HepG2 (cell line): ENCODE results near the gene CLDN7.

Experiments used
- EP300 ChIP-seq, 3 experiments: sonication (generic) in 1 of 3; formaldehyde crosslinking in 1 of 3; IDR thresholded peaks; 2 replicates each; pipeline versions ENCODE4 v1.5.1 to v1.6.1; 2011 to 2020; ENCODE audit warnings: low read depth in 2 of 3, low read length in 2 of 3, borderline replicate concordance in 1 of 3, improper control_type of control experiment in 1 of 3, mild to moderate bottlenecking in 1 of 3, missing genetic modification reagents in 1 of 3, moderate library complexity in 1 of 3
- PRMT3 ChIP-seq: sonication (generic); formaldehyde crosslinking; IDR thresholded peaks from 2 replicates; pipeline ENCODE4 v1.8.1; 2022; ENCODE audit warnings: low read depth, mild to moderate bottlenecking, moderate library complexity, missing genetic modification reagents, borderline replicate concordance
- ZNF12 ChIP-seq: sonication (generic); formaldehyde crosslinking; IDR thresholded peaks from 2 replicates; pipeline ENCODE4 v1.5.0; 2020; ENCODE audit warnings: missing genetic modification reagents
- ZNF225 ChIP-seq: sonication (generic); formaldehyde crosslinking; IDR thresholded peaks from 2 replicates; pipeline ENCODE4 v1.4.0; 2020; ENCODE audit warnings: mild to moderate bottlenecking, missing genetic modification reagents
- ZZZ3 ChIP-seq: sonication (generic); formaldehyde crosslinking; IDR thresholded peaks from 2 replicates; pipeline ENCODE4 v1.4.0; 2020; ENCODE audit warnings: missing genetic modification reagents, mild to moderate bottlenecking, borderline replicate concordance
- TF ChIP-seq, protein P1 (sequence below): sonication (generic); formaldehyde crosslinking; IDR thresholded peaks from 2 replicates; pipeline ENCODE4 v1.4.0; 2020; ENCODE audit warnings: missing genetic modification reagents

DNA sequence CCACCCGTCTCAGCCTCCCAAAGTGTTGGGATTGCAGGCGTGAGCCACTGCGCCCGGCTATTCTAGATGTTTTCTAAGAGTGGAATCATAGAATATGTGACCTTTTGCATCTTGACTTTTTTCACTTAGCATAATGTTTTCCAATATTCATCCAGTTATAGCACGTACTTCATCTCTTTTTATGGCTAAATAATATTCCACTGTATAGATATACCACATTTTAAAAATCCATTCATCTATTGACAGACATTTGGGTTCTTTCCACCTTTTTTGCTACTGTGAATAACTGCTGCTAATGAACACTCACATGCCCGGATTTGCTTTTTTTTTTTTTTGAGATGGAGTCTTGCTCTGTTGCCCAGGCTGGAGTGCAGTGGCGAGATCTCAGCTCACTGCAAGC is 41.9 kb upstream of the CLDN7 start:
- TF ChIP-seq, protein P1, sequence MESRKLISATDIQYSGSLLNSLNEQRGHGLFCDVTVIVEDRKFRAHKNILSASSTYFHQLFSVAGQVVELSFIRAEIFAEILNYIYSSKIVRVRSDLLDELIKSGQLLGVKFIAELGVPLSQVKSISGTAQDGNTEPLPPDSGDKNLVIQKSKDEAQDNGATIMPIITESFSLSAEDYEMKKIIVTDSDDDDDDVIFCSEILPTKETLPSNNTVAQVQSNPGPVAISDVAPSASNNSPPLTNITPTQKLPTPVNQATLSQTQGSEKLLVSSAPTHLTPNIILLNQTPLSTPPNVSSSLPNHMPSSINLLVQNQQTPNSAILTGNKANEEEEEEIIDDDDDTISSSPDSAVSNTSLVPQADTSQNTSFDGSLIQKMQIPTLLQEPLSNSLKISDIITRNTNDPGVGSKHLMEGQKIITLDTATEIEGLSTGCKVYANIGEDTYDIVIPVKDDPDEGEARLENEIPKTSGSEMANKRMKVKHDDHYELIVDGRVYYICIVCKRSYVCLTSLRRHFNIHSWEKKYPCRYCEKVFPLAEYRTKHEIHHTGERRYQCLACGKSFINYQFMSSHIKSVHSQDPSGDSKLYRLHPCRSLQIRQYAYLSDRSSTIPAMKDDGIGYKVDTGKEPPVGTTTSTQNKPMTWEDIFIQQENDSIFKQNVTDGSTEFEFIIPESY: no peak
- TF ChIP-seq PRMT3: no peak
- TF ChIP-seq ZNF225: no peak
- TF ChIP-seq EP300 (IDR thresholded peaks at IDR 0.05; ENCODE audit: low read depth in 2 of 2, low read length in 2 of 2): no peak
- TF ChIP-seq EP300 (CRISPR knock-in tag; IDR thresholded peaks at IDR 0.05; ENCODE audit: borderline replicate concordance): no peak
- no peak for TF ChIP-seq ZZZ3 (CRISPR knock-in tag)
- TF ChIP-seq ZNF12 (CRISPR knock-in tag): no peak
